HG02970 (cell line): ENCODE results near the gene KRTAP4-11.
"Not testable (repeated sequence)": the region's sequence is repeated elsewhere in the genome, so short reads cannot be mapped to it uniquely, and the experiment has no call there.

Experiments
- ATAC-seq: cut with Tn5 transposase; IDR thresholded peaks from one replicate; pipeline ENCODE4 v1.9.1; 2021; ENCODE audit warnings: mild to moderate bottlenecking, moderate library complexity, moderate number of reproducible peaks; ENCODE audit not compliant: unreplicated experiment, low FRiP score

KRTAP4-11 gene

DNA sequence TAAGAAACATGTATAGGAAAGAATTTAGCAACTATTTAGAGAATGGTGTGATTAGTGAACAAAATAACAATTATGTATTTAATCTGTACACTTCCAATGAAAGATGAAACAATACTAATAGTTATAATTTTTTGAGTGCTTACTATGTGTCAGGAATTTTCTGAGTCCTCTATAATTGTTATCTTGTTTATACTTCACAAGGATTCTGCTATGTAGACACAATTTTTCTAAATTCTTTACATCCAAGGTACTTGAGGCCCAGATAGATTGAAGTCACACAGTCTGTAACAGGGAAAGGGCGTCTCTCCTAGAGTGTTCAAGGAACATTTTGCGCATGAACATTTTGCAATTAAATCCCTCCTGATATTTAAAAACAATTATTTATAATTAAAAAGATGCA, 6.9 kb upstream of the KRTAP4-11 start:
- no peak for ATAC-seq

- not testable (repeated sequence) for ATAC-seq
These were observed 5.8 kb upstream of the KRTAP4-11 start, which contains the start of gene KRTAP4-12 for GRCh38 chr17:41123991-41124371. Gene KRTAP4-12, minus strand, starts transcription at chr17:41124182. Its CDS starts 60 bp downstream, at chr17:41124122.

DNA sequence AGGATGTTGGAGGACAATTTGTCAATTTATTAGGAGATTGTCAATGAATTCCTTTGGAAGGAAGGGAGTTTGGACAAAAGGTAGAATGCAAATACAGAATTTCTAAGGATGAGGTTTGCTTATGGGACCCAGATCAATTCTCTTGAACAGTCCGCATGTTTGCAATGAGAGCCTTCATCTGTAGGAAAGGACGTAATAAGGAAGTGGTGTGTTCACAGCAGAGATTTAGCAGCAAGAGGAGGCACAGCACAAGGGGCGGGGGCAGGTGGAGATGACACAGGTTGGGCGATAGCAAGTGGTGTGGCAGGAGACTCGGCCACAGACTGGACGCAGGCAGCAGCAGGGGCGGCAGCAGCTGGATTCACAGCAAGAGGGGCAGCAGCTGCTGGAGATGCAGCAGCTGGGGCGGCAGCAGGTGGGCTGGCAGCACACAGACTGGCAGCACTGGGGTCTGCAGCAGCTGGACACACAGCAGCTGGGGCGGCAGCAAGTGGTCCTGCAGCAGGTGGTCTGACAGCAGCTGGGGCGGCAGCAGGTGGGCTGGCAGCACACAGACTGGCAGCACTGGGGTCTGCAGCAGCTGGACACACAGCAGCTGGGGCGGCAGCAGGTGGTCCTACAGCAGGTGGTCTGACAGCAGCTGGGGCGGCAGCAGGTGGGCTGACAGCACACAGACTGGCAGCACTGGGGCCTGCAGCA, 5.3 kb upstream of the KRTAP4-11 start:
- ATAC-seq, result not testable (repeated sequence)

DNA sequence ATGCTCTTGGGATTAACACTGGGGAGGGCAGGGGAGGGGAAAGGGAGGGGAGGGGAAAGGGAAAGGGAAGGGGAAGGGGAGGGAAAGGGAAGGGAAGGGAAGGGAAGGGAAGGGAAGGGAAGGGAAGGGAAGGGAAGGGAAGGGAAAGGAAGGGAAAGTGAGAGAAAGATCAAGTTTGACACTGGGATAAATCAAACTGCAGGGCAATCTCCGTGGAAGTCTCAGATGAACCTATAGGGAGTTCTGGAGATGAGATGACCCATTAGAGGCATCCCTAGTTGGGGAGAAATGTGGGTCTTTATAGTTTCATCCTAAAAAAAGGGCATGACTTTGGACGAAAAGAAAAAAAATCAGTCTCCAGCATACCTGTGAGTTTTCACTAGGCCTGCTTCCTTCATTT, 3.6 kb upstream of the KRTAP4-11 start:
- no peak for ATAC-seq

GRCh38 chr17:41119696-41120690, 1.8 kb upstream of the KRTAP4-11 start:
- not testable (repeated sequence) for ATAC-seq

- no peak for ATAC-seq
These were observed 548 bp upstream of the KRTAP4-11 start for GRCh38 chr17:41118721-41119120.

GRCh38 chr17:41116297-41116696, 1.9 kb downstream of the KRTAP4-11 start:
- ATAC-seq, result no peak

GRCh38 chr17:41111151-41111885, 6.9 kb downstream of the KRTAP4-11 start:
- no peak for ATAC-seq

DNA sequence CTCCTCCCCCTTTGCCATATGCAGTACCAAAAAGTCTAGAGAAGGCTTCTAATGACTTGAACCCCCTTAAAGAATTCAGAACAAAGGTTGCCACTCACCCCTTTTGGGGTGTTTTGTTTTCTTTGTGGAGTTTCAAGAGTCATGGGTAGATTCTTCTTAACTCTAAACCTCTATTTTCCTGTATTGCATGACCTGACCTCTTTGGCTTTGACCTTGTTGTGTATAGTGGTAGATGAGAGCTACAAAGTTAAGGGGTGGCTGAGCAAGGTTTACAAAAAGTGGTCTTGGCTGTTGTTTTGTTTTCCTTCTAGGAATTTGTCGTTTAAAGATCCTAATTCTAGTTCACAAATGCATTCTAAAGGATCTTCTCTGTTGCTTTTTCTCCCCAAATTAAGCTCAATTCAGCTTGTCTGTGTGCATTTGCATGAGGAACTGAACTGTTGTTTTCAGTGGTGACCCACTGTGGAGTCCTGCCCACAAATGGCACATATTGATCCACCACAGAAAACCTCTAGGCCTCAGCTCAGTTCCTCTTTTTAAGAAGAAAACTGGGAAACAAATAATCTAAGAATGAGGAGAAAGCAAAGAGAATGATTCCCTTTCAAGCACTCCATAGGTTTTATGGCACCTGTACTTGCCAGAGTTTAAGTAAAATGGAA, 9.3 kb downstream of the KRTAP4-11 start:
- ATAC-seq, result not testable (repeated sequence)

GRCh38 chr17:41107941-41108450, 10.2 kb downstream of the KRTAP4-11 start:
- ATAC-seq, result no peak

GRCh38 chr17:41105347-41105746, 12.8 kb downstream of the KRTAP4-11 start, which contains the start of gene KRTAP4-9:
Gene KRTAP4-9, plus strand, starts transcription at chr17:41105389. Its CDS starts 0 bp downstream, at chr17:41105389.
- ATAC-seq, result not testable (repeated sequence)

DNA sequence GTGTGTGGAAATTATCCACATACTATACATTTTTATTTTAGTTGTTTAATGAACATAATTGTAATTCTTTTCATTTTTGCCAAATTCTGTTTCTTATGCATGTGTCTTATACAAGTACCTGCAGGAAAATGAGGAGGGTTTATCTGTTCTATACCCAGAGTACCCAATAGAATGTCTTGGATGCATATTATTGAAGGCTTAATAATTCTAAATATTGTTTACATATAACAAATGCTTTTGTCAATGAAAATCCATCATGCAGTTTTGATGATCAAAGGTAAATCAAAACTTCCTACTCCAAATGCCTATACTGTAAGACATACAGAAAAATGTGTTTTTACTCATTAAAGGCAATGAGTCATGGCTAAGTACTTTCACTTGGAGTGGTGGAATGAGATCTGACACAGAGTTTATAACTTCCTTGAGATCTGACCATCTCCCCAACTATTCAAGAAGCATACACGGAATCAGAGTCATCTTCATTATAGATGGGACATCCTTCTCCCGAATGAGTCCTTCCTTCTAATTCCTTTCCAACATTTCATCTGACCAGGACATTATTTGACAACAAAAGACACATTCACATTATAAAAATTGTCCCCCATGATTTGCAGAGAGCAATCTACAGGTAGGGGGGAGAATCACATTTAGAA, 13.7 kb downstream of the KRTAP4-11 start:
- ATAC-seq, result not testable (repeated sequence)

GRCh38 chr17:41103896-41104295, 14.3 kb downstream of the KRTAP4-11 start:
- ATAC-seq, result no peak

- ATAC-seq, result no peak
These were observed 16.4 kb downstream of the KRTAP4-11 start, which contains the start of gene KRTAP4-16 for GRCh38 chr17:41101586-41102259. Gene KRTAP4-16, minus strand, starts transcription at chr17:41102209. Its CDS starts 0 bp downstream, at chr17:41102209.

- ATAC-seq, result not testable (repeated sequence)
These were observed 18.3 kb downstream of the KRTAP4-11 start for GRCh38 chr17:41099682-41100480.

DNA sequence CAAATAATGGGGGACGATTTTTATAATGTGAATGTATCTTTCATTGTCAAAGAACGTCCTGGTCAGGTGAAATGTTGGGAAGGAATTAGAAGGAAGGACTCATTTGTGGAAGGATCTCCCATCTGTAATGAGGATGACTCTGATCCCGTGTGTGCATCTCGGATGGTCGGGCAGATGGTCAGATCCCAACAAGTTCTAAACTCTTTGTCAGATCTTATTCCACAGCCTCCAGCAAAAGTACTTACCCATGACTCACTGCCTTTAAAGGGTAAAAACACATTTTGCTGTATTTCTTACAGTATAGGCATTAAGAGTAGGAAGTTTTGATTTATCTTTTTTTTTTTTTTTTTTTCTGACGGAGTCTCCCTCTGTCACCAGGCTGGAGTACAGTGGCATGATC, 19.7 kb downstream of the KRTAP4-11 start:
- no peak for ATAC-seq

- no peak for ATAC-seq
These were observed 20.1 kb downstream of the KRTAP4-11 start, which contains the start of gene KRTAP4-8 for GRCh38 chr17:41098042-41098441. Gene KRTAP4-8, minus strand, starts transcription at chr17:41098142. Its CDS starts 58 bp downstream, at chr17:41098084.

- no peak for ATAC-seq
These were observed 22.1 kb downstream of the KRTAP4-11 start for GRCh38 chr17:41096055-41096454.
